ENCODE data around the gene ELMOD1.

The ELMOD1 gene

DNA sequence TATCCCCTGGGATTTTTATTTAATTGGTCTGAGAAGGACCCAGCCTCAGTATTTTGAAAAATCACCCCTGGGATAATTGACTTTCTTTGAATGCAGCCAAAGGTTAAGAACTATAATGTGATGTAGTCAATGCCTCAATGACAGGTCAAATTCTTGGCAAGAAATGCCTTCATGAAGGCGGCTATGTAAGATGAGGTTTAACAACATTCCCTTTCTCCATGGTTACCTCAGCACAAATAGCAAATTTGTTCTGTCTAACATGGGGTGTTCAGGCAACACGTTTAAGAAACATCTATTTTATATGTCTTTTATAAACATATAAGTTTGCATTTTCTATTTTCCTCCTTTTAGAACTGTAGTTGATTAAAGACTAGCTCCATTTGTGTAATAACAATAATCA lies 115.6 kb downstream of the ELMOD1 start:
- peaks cover 17% of the 10 kb centered on the region for H3K4me1 ChIP-seq (ENCODE audit: control insufficient read depth, insufficient read depth, low read length)
- no peak overlapping the region for H3K9ac ChIP-seq (ENCODE audit: low read length)
- H3K4me3 ChIP-seq (ENCODE audit: low read depth, low read length), result no peak overlapping the region
- no peaks in the 10 kb centered on the region for H3K36me3 ChIP-seq (ENCODE audit: control insufficient read depth, insufficient read depth, low read length)
- no peak overlapping the region for H3K27ac ChIP-seq (ENCODE audit: low read depth, low read length)
- no peaks in the 10 kb centered on the region for H3K9me3 ChIP-seq (ENCODE audit: control insufficient read depth, insufficient read depth, low read depth, low read length)
- H3K27me3 ChIP-seq (ENCODE audit: control insufficient read depth, insufficient read depth, low read length), result peaks cover 4% of the 10 kb centered on the region; the same call in 1 of the 2 replicates

DNA sequence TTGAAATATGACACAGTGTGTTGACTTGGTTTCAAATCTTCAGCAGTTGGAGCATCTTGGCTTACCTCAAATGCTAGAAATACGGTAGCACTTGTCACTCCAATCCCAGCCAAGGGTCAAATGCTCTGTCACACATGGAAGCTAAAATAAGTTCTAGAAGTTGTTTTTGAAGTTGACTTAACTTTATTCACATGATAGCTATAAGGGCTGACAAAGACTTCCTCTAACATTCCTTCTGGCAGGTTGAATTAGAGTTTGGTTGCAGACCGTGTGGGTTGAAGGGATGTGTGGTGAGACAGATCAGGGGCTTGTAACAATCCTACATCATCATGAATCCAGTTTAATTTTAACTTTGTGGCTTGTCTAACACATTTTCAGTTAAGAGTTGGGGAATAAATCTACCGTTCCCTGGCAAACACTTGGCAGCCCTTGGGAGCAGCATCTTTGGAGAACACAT lies 116.3 kb downstream of the ELMOD1 start:
- Histone ChIP-seq H3K27me3 (ENCODE audit: control insufficient read depth, insufficient read depth, low read length) (peaks cover 4% of the 10 kb centered on the region; the same call in 1 of the 2 replicates), H3K9ac (ENCODE audit: low read length) (no peak overlapping the region), H3K9me3 (ENCODE audit: control insufficient read depth, insufficient read depth, low read depth, low read length) (no peaks in the 10 kb centered on the region), H3K27ac (ENCODE audit: low read depth, low read length) (no peak overlapping the region), H3K4me1 (ENCODE audit: control insufficient read depth, insufficient read depth, low read length) (peaks cover 20% of the 10 kb centered on the region), H3K36me3 (ENCODE audit: control insufficient read depth, insufficient read depth, low read length) (no peaks in the 10 kb centered on the region), H3K4me3 (ENCODE audit: low read depth, low read length) (no peak overlapping the region)

DNA sequence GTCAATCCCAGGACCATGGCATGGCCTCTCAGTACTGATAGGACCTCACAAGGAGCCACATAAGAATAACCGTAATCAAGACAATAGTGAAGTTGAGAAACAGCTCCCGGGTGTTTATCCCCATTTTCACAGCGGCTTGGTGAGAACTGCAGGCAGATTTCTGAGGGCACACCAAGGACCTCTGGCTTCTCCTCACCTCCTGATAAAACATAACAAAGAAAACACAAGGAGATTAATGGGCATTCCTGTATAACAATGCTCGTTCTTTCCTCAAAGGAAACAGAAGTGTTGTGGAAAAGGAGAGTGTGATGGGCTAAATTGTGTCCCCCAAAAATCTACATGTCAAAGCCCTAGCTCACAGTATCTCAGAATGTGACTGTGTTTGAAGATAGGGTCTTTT lies 116.9 kb downstream of the ELMOD1 start:
- Histone ChIP-seq H3K9ac (ENCODE audit: low read length) (no peak overlapping the region), H3K9me3 (ENCODE audit: control insufficient read depth, insufficient read depth, low read depth, low read length) (no peaks in the 10 kb centered on the region), H3K4me3 (ENCODE audit: low read depth, low read length) (no peak overlapping the region), H3K27ac (ENCODE audit: low read depth, low read length) (no peak overlapping the region), H3K27me3 (ENCODE audit: control insufficient read depth, insufficient read depth, low read length) (peaks cover 4% of the 10 kb centered on the region; the same call in 1 of the 2 replicates), H3K4me1 (ENCODE audit: control insufficient read depth, insufficient read depth, low read length) (peaks cover 20% of the 10 kb centered on the region), H3K36me3 (ENCODE audit: control insufficient read depth, insufficient read depth, low read length) (no peaks in the 10 kb centered on the region)

DNA sequence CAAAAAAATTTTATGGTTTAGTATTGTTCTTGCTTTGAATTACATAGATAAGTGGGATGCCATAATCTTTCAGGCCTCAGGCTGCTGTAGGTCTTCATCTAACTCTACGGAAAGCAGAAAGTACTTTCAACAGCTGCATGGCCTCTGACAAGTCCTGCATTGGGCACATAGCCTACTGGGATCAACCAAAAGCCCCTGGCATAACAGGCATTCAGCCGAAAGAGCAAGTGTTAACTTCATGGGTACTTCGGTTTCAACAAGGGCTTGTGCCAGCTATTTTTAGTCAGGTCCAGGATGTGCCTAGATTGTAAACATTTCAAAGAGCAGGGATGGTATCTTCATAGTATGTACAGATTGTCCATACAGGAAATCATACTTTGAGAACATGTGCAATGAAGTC lies 117.8 kb downstream of the ELMOD1 start:
- Histone ChIP-seq H3K9me3 (ENCODE audit: control insufficient read depth, insufficient read depth, low read depth, low read length) (no peaks in the 10 kb centered on the region), H3K27ac (ENCODE audit: low read depth, low read length) (no peak overlapping the region), H3K36me3 (ENCODE audit: control insufficient read depth, insufficient read depth, low read length) (no peaks in the 10 kb centered on the region), H3K27me3 (ENCODE audit: control insufficient read depth, insufficient read depth, low read length) (peaks cover 4% of the 10 kb centered on the region; the same call in 1 of the 2 replicates), H3K4me3 (ENCODE audit: low read depth, low read length) (no peak overlapping the region), H3K9ac (ENCODE audit: low read length) (no peak overlapping the region), H3K4me1 (ENCODE audit: control insufficient read depth, insufficient read depth, low read length) (peaks cover 20% of the 10 kb centered on the region)

DNA sequence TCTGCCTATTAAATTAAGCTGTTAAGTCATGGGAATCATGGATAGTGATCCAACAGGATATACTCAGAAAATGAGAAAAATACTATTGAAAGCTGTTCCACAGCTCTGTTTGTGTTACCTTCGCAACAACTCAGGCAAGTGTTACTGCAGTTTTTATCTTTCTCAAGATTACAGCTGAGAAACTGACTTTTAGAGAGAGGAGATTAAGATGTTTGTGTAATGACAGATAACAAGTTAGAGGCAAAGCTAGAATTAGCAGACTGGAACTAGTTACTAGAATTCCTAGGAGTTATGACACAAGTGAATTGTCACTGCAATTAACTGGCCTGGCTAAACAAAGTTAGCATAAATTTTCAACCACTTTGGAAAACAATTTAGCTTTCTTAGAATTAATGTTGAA lies 119.4 kb downstream of the ELMOD1 start:
- H3K4me3 ChIP-seq (ENCODE audit: low read depth, low read length), result no peak overlapping the region
- peaks cover 20% of the 10 kb centered on the region for H3K4me1 ChIP-seq (ENCODE audit: control insufficient read depth, insufficient read depth, low read length)
- peaks cover 4% of the 10 kb centered on the region; the same call in 1 of the 2 replicates for H3K27me3 ChIP-seq (ENCODE audit: control insufficient read depth, insufficient read depth, low read length)
- H3K27ac ChIP-seq (ENCODE audit: low read depth, low read length), result no peak overlapping the region
- no peaks in the 10 kb centered on the region for H3K36me3 ChIP-seq (ENCODE audit: control insufficient read depth, insufficient read depth, low read length)
- H3K9ac ChIP-seq (ENCODE audit: low read length), result no peak overlapping the region
- H3K9me3 ChIP-seq (ENCODE audit: control insufficient read depth, insufficient read depth, low read depth, low read length), result no peaks in the 10 kb centered on the region

DNA sequence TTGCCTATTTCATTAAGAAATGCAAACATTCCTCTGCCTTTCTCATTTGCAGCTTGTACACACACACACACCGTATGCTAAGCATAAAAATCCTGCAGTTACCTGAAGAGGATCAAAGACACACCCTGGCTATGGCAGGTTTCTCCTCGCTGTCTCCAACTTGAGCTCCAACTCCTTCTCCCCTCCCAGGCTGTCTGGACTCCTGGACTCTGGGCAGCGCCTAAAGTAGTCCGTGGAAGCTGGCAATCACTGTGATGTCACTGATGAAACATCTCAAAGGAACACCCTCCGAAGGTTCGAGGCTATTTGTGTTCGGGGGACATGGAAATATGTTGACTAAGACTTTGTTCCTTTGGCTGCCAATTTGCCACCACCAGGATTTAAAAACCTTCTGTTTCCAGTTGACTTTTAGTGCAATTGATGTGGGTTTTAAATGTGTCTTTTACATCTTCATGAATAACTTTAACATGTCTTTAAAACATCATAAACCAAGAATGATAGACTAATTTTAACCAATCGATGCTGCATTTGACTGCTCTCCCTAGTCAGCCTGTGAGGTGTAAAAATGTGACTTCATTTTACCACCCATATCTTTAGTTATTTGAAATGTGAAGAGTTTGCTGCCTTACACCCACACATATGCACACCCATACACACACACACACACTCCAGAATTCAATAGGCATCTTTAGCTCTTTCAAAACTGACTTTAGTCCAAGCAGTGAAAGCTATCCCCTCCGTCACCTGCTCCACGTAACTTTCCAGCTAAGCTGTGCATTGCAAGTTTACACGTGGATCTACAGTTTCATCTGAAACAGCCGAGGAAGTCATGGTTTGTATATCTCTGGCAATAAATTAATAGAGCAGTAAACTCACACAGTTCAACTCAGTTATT lies 121.2 kb downstream of the ELMOD1 start, which contains the start of gene SLN:
Gene SLN (minus strand): TSS at position 196 of the 895 bp plus-strand sequence.
- H3K4me1 ChIP-seq (ENCODE audit: control insufficient read depth, insufficient read depth, low read length), result peaks cover 16% of the 10 kb centered on the region

DNA sequence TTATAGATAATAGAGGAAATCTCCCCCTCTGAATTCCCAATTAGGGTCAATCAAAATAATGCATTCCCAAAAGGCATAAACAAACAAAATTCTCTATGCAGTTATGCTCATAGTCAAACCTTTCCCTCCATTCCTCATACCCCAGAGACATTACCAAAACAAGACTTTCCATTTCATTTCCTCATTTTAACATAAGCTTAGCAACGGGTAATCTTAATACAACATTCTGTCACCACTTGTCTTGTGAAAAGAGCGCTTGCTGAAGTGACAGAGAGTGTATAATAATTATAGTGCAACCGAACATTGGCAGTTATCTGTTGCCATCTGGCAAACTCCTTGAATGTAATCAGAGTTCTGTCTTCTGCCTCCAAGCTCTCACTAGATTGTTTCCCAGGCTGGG lies 122.1 kb downstream of the ELMOD1 start:
- Histone ChIP-seq H3K4me3 (ENCODE audit: low read depth, low read length) (no peak overlapping the region), H3K4me1 (ENCODE audit: control insufficient read depth, insufficient read depth, low read length) (peaks cover 8% of the 10 kb centered on the region)

More for the DNA sequence above, 121.2 kb downstream of the ELMOD1 start, which contains the start of gene SLN:
- H3K4me3 ChIP-seq (ENCODE audit: low read depth, low read length), result no peak within 1 kb of the TSS
- H3K36me3 ChIP-seq (ENCODE audit: control insufficient read depth, insufficient read depth, low read length), result no peaks in the 10 kb centered on the region
- H3K9me3 ChIP-seq (ENCODE audit: control insufficient read depth, insufficient read depth, low read depth, low read length), result no peaks in the 10 kb centered on the region
- no peaks in the 10 kb centered on the region for H3K27me3 ChIP-seq (ENCODE audit: control insufficient read depth, insufficient read depth, low read length)
- no peak within 1 kb of the TSS for H3K9ac ChIP-seq (ENCODE audit: low read length)
- H3K27ac ChIP-seq (ENCODE audit: low read depth, low read length), result no peak within 1 kb of the TSS

More for the DNA sequence above, 122.1 kb downstream of the ELMOD1 start:
- Histone ChIP-seq H3K36me3 (ENCODE audit: control insufficient read depth, insufficient read depth, low read length) (no peaks in the 10 kb centered on the region), H3K27me3 (ENCODE audit: control insufficient read depth, insufficient read depth, low read length) (no peaks in the 10 kb centered on the region), H3K9me3 (ENCODE audit: control insufficient read depth, insufficient read depth, low read depth, low read length) (no peaks in the 10 kb centered on the region), H3K27ac (ENCODE audit: low read depth, low read length) (no peak overlapping the region), H3K9ac (ENCODE audit: low read length) (no peak overlapping the region)
